ENCODE data around the gene ST6GALNAC5.

DNA sequence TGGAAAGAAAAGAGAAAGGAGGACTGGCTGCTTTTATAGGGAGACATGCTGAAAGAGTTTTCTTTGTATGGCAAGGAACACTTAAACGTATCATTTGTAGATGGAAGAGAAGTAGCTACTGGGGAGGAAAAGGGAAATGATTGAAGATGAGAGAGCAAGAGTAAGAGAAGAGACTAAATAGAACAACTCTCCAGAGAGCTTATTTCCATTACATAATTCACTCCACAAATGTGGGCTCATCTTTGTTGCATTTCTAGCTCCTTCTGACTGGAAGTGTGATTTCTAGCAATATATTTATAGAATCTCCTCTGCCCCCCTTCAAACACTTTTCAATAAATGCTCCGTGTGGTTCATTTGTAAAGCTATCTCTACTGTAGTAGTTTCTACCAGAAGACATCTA is 71.0 kb downstream of the ST6GALNAC5 start:
- TF ChIP-seq ZNF274 (IDR thresholded peaks at IDR 0.05; ENCODE audit: low read depth, low read length) (no peak), YY1 (IDR thresholded peaks at IDR 0.05; ENCODE audit: insufficient read depth, insufficient read length) (no peak), SUZ12 (IDR thresholded peaks at IDR 0.05; ENCODE audit: extremely low read depth, insufficient read depth, insufficient read length) (no peak)
